ENCODE measurements around the gene ADAP1.

The ADAP1 gene

DNA sequence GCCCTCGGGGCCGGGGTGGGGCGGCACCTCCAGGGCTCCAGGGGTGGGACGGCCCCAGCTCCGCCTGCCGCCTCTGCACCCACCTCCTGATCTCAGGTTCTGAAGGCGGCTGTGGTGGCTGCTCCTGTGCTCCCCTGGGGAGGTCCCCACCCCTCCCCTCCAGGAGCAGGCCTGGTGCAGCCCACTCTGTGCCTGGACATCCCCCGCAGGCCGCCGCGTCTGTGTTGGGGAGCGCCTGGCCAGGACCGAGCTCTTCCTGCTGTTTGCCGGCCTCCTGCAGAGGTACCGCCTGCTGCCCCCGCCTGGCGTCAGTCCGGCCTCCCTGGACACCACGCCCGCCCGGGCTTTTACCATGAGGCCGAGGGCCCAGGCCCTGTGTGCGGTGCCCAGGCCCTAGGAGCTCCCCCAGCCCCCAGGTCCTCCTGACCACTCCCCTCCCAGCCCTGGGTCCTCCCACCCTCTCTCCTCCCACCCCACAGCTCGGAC, 34.0 kb upstream of the ADAP1 start:
- DNase-seq (ENCODE audit: low read depth), result no peak

DNA sequence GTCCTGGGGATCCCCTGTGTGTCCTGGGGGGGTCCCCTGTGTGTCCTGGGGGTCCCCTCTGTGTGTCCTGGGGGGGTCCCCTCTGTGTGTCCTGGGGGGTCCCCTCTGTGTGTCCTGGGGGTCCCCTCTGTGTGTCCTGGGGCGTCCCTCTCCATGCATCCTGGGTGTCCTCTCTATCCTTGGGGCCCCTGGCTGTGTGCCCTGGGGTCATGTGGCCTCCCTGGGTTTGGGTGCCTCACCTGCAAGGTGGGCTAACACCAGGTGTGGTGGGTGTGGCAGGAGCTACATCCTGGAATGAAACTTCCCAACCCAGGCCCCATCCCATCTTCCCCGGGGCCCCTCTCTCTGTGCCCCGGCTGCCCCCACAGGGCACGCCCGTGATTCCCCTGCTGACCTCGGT, 33.4 kb upstream of the ADAP1 start:
- DNase-seq (ENCODE audit: low read depth), result no peak

DNA sequence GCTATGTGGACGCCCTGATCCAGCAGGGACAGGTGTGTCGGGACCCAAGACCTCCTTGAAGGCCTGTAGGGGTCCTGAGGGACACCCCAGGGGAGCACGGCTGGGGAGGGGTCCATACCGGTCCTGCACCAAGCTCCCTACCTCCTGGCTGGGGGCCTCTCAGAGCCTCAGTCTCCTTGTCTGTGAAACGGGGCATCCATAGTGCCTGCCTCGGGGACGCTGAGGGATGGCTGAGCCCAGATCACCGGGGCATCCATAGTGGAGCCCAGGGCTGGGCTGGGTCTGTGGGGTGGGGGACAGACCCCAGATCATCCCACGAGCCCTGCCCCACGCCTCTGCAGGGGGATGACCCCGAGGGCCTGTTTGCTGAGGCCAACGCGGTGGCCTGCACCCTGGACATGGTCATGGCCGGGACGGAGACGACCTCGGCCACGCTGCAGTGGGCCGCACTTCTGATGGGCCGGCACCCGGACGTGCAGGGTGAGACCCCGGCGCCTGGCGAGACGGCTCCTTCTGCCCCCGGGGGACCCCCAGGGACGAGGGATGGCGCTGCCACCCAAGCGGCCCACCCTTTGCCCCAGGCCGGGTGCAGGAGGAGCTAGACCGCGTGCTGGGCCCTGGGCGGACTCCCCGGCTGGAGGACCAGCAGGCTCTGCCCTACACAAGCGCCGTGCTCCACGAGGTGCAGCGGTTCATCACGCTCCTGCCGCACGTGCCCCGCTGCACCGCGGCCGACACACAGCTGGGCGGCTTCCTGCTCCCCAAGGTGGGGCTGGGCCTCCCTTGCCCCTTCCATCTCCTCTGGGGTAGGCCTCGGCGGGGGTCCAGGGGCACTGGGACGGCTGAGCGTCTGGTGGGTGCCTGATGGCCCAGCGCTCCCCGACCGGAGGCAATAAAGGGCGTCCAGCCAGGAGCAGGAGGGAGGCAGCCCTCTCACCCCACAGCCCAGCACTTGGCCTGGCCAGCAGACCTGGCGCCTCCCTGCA, 32.6 kb upstream of the ADAP1 start:
- DNase-seq (ENCODE audit: low read depth), result no peak

- peak; percentile 74 for DNase-seq (ENCODE audit: low read depth)
These were observed 31.6 kb upstream of the ADAP1 start for GRCh38 chr7:985915-986741.

DNA sequence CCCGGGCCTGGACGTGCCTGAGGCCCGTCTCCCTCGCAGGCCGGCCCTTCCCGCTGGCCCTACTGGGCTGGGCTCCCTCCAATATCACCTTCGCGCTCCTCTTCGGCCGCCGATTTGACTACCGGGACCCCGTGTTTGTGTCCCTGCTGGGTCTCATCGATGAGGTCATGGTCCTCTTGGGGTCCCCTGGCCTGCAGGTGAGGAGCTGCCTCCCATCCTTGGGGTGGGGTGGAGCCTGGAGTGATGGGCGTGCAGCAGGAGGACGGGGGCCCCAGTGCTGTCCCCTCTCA, 30.6 kb upstream of the ADAP1 start:
- no peak for DNase-seq (ENCODE audit: low read depth)

DNA sequence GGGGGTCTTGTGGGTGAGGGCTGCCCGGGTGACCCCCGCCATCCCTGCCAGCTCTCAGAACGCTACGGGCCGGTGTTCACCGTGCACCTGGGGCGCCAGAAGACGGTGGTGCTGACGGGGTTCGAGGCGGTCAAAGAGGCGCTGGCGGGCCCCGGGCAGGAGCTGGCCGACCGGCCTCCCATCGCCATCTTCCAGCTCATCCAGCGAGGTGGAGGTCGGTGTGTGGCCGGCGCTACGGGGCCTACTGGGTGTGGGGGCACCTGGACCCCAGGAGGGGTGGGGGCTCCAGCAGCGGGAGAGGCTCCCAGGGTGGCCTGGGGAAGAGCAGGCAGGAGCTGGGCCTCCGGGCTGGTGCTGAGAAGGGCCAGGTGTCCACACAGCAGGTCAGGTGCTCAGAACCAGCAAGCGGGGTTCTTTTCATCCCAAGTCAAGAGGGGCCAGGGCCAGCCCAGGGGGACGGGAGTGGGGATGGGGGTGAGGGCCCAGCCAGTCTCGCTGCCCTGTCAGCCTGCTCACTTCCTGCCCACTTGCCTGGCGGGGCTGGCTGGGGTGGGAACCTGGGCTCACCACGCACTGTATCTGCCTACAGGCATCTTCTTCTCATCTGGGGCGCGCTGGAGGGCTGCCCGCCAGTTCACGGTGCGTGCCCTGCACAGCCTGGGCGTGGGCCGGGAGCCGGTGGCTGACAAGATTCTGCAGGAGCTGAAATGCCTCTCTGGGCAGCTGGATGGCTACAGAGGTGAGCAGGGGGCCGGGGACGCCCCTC, 30.1 kb upstream of the ADAP1 start:
- DNase-seq (ENCODE audit: low read depth), result no peak

DNA sequence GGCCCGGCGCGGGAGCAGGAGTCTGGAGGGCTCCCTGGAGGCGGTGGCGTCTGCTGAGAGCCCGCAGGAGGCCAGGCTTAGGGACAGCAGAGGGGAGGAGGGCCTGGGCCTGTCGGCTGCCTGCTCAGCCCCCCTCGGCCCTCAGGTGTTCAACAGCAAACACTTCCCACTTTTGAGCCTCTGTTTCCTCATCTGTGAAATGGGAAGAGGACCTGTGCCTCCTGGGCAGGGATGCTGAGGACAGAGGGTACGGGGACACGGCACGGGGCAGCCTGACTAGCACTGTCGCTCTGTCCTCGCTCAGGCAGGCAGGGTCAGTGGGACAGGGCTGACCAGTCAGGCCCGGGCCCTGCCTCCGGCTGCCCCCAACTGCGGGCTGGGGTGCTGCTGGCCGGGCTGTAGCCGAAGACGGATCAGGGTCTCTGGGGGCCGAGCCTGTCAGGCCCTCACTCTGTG, 29.2 kb upstream of the ADAP1 start:
- no peak for DNase-seq (ENCODE audit: low read depth)

DNA sequence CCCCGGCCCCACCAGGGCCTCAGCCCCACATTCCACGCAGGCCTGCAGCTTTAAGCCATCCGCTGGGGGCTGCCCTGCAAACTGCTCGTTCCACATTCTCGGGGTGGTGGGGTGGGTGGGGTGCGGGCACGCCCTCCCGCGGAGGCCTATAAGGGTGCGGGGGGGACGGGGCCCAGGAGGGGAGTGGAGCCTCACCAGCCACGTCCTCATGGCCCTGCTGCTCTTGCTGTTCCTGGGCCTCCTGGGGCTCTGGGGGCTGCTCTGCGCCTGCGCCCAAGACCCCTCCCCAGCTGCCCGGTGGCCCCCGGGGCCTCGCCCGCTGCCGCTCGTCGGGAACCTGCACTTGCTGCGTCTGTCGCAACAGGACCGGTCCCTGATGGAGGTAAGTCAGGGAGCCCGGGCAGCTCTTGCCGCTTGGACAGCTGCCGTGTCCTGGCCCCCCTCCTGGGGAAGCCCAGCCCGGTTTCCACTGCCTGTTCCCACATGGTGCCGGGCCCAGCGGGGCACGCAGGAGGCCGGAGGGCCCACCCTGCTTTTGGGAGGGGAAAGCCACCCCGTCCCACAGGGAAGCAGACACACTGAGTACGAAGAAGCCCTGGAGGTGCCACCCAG, 28.6 kb upstream of the ADAP1 start, which contains the start of gene CYP2W1:
TSS of gene CYP2W1 (plus strand) at position 178 of the 612 bp plus-strand sequence. CDS start at position 209, 31 bp downstream.
- no peak for DNase-seq (ENCODE audit: low read depth)

- no peak for DNase-seq (ENCODE audit: low read depth)
These were observed 28.1 kb upstream of the ADAP1 start for GRCh38 chr7:982511-983003.

DNA sequence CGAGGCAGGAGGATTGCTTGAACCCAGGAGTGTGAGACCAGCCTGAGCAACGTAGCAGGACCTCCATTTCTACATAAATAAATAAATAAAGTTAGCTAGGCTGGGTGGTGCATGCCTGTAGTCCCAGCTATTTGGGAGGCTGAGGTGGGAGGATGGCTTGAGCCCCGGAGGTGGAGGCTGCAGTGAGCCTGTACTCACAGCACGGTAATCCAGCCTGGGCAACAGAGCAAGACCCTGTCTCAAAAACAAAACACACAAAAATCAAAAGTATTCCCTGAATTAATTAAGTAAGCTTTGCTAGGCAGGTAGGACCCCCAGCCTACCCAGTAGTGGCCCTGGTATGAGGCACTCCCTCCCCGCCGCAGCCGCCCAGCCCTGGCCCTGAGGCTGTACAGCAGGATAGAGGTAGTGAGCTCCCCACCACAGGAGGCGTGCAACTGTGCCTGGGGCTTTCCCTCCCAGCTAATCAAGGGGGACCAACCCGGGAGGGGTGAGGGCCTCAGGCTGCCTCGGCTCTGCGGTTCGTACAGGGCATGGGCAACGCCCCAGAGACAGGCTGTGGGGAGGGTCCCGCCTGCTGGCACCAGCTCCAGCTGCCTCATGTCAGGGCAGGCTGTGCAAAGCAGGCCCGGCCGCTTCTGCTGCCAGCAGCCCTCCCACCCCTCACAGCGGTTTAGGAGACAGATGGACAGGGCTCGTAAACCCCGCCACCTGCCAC, 27.5 kb upstream of the ADAP1 start:
- DNase-seq (ENCODE audit: low read depth), result no peak

DNA sequence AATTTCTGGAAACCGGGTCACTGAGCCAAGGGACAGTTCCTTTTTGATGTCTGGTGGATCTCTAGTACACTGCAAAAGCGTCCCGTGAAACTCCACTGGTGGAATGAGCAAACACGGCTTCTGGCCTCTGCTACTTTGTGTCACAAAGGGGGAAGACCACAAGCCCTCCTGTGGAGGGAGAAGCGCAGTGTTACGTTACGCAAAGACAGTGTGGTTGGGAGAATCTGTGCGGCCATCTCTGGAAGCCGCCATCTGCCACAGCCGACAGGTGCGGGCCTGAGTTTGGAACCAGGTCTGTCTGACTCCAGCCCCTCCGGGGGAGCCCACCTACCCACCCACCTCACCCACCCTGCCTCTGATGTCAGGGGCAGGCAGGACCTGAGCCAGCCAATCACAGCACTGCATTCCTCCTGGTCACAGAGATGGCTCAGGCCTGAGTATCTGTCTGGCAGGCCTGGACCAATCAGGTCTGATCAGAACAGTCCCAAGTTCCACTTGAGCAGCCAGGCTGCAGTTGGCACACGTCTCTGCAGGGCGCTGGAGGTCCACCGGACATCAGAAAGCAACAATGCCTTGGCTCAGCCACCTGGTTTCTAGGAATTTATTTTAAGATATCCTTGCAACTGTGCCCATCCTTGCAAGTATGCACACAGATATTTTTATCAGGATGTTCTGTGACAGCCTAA, 25.5 kb upstream of the ADAP1 start:
- no peak for DNase-seq (ENCODE audit: low read depth)

DNA sequence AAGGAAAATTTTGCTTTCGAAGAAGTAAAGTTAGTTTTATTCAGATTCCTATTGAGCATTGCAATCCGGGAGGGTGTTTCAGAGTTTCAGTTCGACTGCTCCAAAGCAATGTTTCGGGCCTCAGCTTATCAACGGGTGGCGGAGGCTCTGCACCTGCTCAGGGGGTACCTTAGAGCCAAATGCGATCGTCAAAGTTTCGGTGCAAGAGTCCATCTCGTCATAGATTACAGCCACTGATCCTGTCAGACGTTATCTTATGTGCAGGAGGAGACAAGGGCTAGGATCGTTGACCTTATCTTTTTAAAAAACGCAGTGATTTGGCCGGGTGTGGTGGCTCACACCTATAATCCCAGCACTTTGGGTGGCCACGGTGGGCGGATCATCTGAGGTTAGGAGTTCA, 24.7 kb upstream of the ADAP1 start:
- no peak for DNase-seq (ENCODE audit: low read depth)

- DNase-seq (ENCODE audit: low read depth), result no peak
These were observed 24.1 kb upstream of the ADAP1 start for GRCh38 chr7:978416-979091.

DNA sequence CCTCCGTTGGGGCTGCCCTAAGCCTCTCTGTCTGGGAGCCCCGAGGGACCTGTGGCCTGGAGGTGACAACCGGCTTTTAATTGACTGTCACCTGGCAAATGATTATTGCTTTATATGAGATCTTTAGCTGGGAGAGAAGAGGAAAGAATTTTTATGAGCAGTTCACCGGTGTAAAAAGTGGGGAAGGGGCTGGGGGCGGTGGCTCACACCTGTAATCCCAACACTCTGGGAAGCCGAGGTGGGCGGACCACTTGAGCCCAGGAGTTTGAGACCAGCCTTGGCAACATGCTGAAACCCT, 23.5 kb upstream of the ADAP1 start:
- DNase-seq (ENCODE audit: low read depth), result no peak

DNA sequence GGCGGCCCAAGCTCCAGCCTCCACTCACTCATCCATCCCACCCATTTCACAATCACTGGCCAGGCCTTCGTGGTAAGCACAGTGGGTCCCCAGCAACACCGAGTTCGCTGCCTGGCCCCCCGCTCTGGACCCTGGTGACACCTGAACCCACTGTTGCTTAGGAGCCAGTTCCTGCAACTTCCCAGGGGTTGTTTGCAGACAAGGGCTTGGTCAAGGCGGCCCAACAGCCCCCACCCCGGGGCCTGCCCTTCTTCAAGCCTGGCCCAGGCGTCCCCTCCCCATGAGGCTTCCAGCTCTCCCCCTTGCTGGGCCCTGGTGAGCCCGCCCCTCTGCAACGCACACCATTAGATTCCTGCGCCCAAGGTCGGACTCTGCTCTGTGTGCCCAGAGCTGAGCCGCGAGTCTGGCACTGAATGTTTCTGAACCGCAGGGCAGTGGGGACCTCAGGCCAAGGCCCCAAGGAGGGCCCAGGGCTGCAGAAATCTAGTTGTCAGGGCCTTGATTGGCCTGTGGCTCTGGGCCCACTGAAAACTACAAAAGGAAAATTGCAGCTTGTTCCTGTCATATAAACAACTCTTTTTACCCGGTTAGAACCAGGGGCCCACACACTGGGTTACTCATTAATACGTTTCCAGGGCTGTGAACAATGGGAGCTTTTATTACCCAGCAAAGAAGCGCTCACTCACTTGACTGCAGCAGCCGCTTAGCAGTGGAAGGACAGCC, 23.0 kb upstream of the ADAP1 start:
- peak; percentile 53 for DNase-seq (ENCODE audit: low read depth)

- no peak for DNase-seq (ENCODE audit: low read depth)
These were observed 22.4 kb upstream of the ADAP1 start for GRCh38 chr7:976901-977325.

DNA sequence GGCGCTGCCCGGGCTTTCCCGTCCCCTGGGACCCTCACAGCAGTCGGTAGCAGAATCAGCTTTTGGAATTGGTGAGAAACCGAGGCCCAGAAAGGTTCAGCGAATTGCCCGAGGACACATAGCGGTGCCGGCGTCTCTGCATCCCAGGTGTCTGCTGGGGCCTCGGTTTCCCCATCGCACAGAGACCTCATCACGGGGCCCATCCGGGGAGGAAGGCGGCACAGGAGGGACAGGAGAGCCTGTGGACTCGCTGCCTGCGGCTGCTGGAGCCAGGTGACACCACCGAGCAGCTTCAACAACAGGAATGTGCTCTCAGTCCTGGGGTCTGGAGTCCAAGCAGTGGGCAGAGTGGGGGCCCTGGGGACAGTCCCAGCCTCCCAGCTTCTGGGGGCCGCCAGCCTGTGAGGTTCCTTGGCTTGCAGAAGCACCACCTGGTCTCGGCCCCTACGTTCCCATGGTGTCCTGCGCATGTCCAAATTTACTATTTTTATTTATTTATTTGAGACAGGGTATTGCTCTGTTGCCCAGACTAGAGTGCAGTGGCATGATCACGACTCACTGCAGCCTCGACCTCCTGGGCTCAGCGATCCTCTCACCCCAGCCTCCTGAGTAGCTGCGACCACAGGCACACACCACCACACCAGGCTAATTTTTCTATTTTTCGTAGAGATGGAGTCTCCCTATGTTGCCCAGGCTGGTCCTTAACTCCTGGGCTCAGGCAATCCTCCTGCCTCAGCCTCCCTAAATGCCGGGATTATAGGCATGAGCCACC, 21.4 kb upstream of the ADAP1 start:
- no peak for DNase-seq (ENCODE audit: low read depth)
